NT2/D1 (cell line): ENCODE results near the gene BPGM.

Experiments
- DNase-seq: peaks from one replicate; pipeline ENCODE4 v3.0.0-alpha.2; 2011; ENCODE audit warnings: low read depth, low spot score
- H3K27me3 ChIP-seq: 2 replicates; pipeline ENCODE4 v1.6.0; 2011; ENCODE audit warnings: mild to moderate bottlenecking; ENCODE audit not compliant: insufficient read length, insufficient read depth
- H3K36me3 ChIP-seq: 2 replicates; pipeline ENCODE4 v1.6.1; 2011; ENCODE audit warnings: mild to moderate bottlenecking, low read length, mixed read lengths; ENCODE audit not compliant: insufficient read depth, insufficient read length
- H3K4me1 ChIP-seq: 2 replicates; pipeline ENCODE4 v1.5.1; 2011; ENCODE audit not compliant: insufficient read depth, insufficient read length
- H3K4me3 ChIP-seq: 2 replicates; pipeline ENCODE4 v1.5.1; 2011; ENCODE audit warnings: low read depth; ENCODE audit not compliant: insufficient read length
- H3K9ac ChIP-seq: 2 replicates; pipeline ENCODE4 v1.6.0; 2011; ENCODE audit warnings: low read depth; ENCODE audit not compliant: insufficient read length
- H3K9me3 ChIP-seq: 2 replicates; pipeline ENCODE4 v1.5.1; 2011; ENCODE audit warnings: mild to moderate bottlenecking, low read length; ENCODE audit not compliant: insufficient read depth
- SUZ12 ChIP-seq: IDR thresholded peaks from 2 replicates; pipeline ENCODE4 v1.6.1; 2011; ENCODE audit not compliant: insufficient read length, insufficient read depth; ENCODE audit errors: extremely low read depth
- YY1 ChIP-seq: IDR thresholded peaks from 2 replicates; pipeline ENCODE4 v1.6.1; 2011; ENCODE audit not compliant: insufficient read length, insufficient read depth
- ZNF274 ChIP-seq: IDR thresholded peaks from 2 replicates; pipeline ENCODE4 v1.6.1; 2011; ENCODE audit warnings: mild to moderate bottlenecking, low read depth, low read length

The BPGM gene

GRCh38 chr7:134723892-134724291 is 77.2 kb downstream of the BPGM start:
- TF ChIP-seq SUZ12: no peak
- no peak for TF ChIP-seq YY1
- TF ChIP-seq ZNF274: no peak
- Histone ChIP-seq H3K9me3 (no peaks in the 10 kb centered on the region), H3K4me3 (no peak overlapping the region), H3K36me3 (no peaks in the 10 kb centered on the region), H3K4me1 (no peaks in the 10 kb centered on the region), H3K27me3 (no peaks in the 10 kb centered on the region), H3K9ac (no peak overlapping the region)
- no peak for DNase-seq

- H3K9ac ChIP-seq: no peak overlapping the region
- DNase-seq: peak; percentile 42
- no peaks in the 10 kb centered on the region for H3K9me3 ChIP-seq
- no peaks in the 10 kb centered on the region for H3K27me3 ChIP-seq
- no peak overlapping the region for H3K4me3 ChIP-seq
- no peaks in the 10 kb centered on the region for H3K4me1 ChIP-seq
- TF ChIP-seq YY1: no peak
- no peak for TF ChIP-seq ZNF274
- TF ChIP-seq SUZ12: no peak
- no peaks in the 10 kb centered on the region for H3K36me3 ChIP-seq
Measured at GRCh38 chr7:134724606-134725005, 78.0 kb downstream of the BPGM start.

GRCh38 chr7:134726581-134726980 is 79.9 kb downstream of the BPGM start:
- Histone ChIP-seq H3K9ac (no peak overlapping the region), H3K4me3 (no peak overlapping the region), H3K9me3 (no peaks in the 10 kb centered on the region), H3K4me1 (no peaks in the 10 kb centered on the region), H3K36me3 (no peaks in the 10 kb centered on the region), H3K27me3 (no peaks in the 10 kb centered on the region)
- TF ChIP-seq YY1 (no peak), ZNF274 (no peak), SUZ12 (no peak)
- DNase-seq: no peak

GRCh38 chr7:134727711-134728110 is 81.1 kb downstream of the BPGM start:
- DNase-seq: no peak
- no peaks in the 10 kb centered on the region for H3K36me3 ChIP-seq
- no peak overlapping the region for H3K4me3 ChIP-seq
- H3K9me3 ChIP-seq: no peaks in the 10 kb centered on the region
- H3K27me3 ChIP-seq: no peaks in the 10 kb centered on the region
- H3K9ac ChIP-seq: no peak overlapping the region
- no peaks in the 10 kb centered on the region for H3K4me1 ChIP-seq
- TF ChIP-seq YY1 (no peak), ZNF274 (no peak), SUZ12 (no peak)
